Body of pancreas (tissue), 4 donors: ENCODE measurements around the gene CEP89. TPM values are rescaled to one million over a fixed set of nuclear protein-coding genes. Genes with fewer than 3 reads are reported as not detected.
"Not testable (repeated sequence)": the region's sequence is repeated elsewhere in the genome, so short reads cannot be mapped to it uniquely, and the experiment has no call there.

Experiments
- ATAC-seq: fragments of 150-250 bp; one replicate; pipeline ENCODE4 v1.9.1; 2016
- DNase-seq, 4 donors: peaks; one replicate each; pipeline ENCODE4 v3.0.0-alpha.2; 2019
- H3K27ac ChIP-seq, 4 donors: fragments of 200-600 bp; sonication (generic); 1 replicate in 3 of 4; 2 replicates in 1 of 4; pipeline versions ENCODE4 v1.5.1 to v1.6.1; 2016 to 2019; ENCODE audit warnings: mild to moderate bottlenecking in 1 of 4, mixed read lengths in 1 of 4, moderate library complexity in 1 of 4
- H3K27me3 ChIP-seq, 2 donors: fragments of 200-600 bp; sonication (generic); one replicate each; pipeline ENCODE4 v1.6.0; 2016; ENCODE audit warnings: mild to moderate bottlenecking in 1 of 2
- H3K36me3 ChIP-seq, 2 donors: fragments of 200-600 bp; sonication (generic); replicated peaks in 1 of 2; 2 replicates each; pipeline ENCODE4 v1.5.1; 2016; ENCODE audit warnings: low read depth in 2 of 2; ENCODE audit not compliant: insufficient read depth in 1 of 2
- H3K4me1 ChIP-seq: fragments of 200-600 bp; sonication (generic); one replicate; pipeline ENCODE4 v1.6.0; 2016
- H3K4me3 ChIP-seq, 2 donors: fragments of 200-600 bp; sonication (generic); 1 replicate in 1 of 2; 2 replicates in 1 of 2; pipeline ENCODE4 v1.5.1; 2016 to 2019
- H3K9me3 ChIP-seq, 3 donors: fragments of 200-600 bp; sonication (generic); 1 replicate in 2 of 3; 2 replicates in 1 of 3; pipeline ENCODE4 v1.5.1; 2016
- POLR2A ChIP-seq, 3 donors: fragments of 450-650 bp; IDR thresholded peaks; one replicate each; pipeline ENCODE4 v1.6.1; 2016; ENCODE audit warnings: antibody characterized with exemption in 3 of 3, mild to moderate bottlenecking in 2 of 3
- WGBS, 2 donors: methylation state at CpG; one replicate each; pipeline ENCODE4 v1.1.5; 2017; 5-methylcytosine and 5-hydroxymethylcytosine counted together
- intact Hi-C: fragments of 100-400 bp; cut with DNase I; formaldehyde crosslinking; loops from one replicate; pipeline ENCODE4 v1.15.1; 2023
- total RNA-seq, 2 donors: library from RNA; depleted of rRNA; stranded (reverse); fragments of >200 nt; gene quantifications; one replicate each; pipeline ENCODE4 v1.1.0, GENCODE V29; 2016
- TF ChIP-seq, protein P1 (sequence below), 7 experiments: fragments of 450-650 bp in 4 of 7; fragments of 200-600 bp in 3 of 7; sonication (generic) in 3 of 7; IDR thresholded peaks; one replicate each; pipeline ENCODE4 v1.5.1; 2016 to 2019; ENCODE audit warnings: antibody characterized with exemption in 7 of 7

CEP89 gene
- total RNA-seq, 2 donors from 2014 or later = 7.8 to 8.6 TPM

DNA sequence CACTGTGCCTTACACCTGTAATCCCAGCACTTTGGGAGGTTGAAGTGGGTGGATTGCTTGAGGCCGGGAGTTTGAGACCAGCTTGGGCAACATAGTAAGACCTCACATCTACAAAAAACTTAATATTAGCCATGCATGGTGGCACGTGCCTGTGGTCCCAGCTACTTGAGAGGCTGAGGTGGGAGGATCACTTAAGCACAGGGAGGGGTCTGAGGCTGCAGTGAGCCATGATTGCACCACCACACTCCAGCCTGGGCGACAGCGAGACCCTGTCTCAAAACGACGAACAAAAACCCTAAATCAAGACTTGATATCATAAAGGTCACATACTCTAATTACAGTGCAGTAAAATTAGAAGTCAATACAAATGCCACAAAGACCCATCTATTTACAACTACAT, 119.5 kb downstream of the CEP89 start:
- no peaks in the 10 kb centered on the region for H3K4me1 ChIP-seq

DNA sequence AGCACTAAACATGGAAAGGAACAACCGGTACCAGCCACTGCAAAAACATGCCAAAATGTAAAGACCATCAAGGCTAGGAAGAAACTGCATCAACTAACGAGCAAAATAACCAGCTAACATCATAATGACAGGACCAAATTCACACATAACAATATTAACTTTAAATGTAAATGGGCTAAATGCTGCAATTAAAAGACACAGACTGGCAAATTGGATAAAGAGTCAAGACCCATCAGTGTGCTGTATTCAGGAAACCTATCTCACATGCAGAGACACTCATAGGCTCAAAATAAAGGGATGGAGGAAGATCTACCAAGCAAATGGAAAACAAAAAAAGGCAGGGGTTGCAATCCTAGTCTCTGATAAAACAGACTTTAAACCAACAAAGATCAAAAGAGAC, 123.7 kb downstream of the CEP89 start:
- H3K4me3 ChIP-seq, H3K9me3 ChIP-seq, ATAC-seq, H3K36me3 ChIP-seq, DNase-seq, H3K27me3 ChIP-seq, H3K4me1 ChIP-seq, intact Hi-C loops, H3K27ac ChIP-seq: not testable (repeated sequence)
- WGBS, 2 donors = 60 to 80% methylated on average over 1 of the region's 2 CpGs

More for the DNA sequence above, 119.5 kb downstream of the CEP89 start:
- H3K36me3 ChIP-seq = no peaks in the 10 kb centered on the region
- no peak for DNase-seq
- H3K27ac ChIP-seq = no peak overlapping the region
- no peak for ATAC-seq
- H3K4me3 ChIP-seq = no peak overlapping the region
- 81 to 85% methylated on average over 6 of the region's 6 CpGs for WGBS, 2 donors
- H3K27me3 ChIP-seq = no peaks in the 10 kb centered on the region
- intact Hi-C loops = no loop called here
- no peaks in the 10 kb centered on the region for H3K9me3 ChIP-seq
- no peak for TF ChIP-seq POLR2A (IDR thresholded peaks at IDR 0.05)
- TF ChIP-seq, protein P1, sequence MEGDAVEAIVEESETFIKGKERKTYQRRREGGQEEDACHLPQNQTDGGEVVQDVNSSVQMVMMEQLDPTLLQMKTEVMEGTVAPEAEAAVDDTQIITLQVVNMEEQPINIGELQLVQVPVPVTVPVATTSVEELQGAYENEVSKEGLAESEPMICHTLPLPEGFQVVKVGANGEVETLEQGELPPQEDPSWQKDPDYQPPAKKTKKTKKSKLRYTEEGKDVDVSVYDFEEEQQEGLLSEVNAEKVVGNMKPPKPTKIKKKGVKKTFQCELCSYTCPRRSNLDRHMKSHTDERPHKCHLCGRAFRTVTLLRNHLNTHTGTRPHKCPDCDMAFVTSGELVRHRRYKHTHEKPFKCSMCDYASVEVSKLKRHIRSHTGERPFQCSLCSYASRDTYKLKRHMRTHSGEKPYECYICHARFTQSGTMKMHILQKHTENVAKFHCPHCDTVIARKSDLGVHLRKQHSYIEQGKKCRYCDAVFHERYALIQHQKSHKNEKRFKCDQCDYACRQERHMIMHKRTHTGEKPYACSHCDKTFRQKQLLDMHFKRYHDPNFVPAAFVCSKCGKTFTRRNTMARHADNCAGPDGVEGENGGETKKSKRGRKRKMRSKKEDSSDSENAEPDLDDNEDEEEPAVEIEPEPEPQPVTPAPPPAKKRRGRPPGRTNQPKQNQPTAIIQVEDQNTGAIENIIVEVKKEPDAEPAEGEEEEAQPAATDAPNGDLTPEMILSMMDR (IDR thresholded peaks at IDR 0.05) = no peak

DNA sequence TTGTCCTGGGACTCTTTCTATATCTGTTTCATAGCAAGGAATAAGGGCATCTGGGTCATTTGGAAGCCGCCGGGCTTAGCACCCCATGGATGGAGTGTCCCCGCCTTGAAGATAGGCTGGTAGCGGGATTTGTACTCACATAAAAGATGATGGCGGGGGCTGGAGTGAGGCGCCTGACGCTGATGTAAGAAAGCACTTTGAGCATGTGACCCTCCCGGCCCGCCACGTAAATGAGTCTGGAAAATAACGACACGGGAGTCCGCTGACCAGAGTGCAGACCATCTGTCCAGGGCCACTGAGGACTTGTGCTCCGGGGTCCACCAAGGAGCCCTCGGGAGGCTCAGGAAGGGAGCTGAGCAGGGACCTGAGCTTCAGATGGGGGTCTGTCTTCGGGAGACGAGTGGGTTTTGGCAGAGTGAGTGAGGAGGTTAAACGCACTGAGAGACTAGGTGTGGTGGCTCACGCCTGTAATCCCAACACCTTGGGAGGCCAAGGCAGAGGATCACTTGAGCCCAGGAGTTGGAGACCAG, 128.0 kb downstream of the CEP89 start:
- no peak for TF ChIP-seq POLR2A (IDR thresholded peaks at IDR 0.05)
- TF ChIP-seq, protein P1 (IDR thresholded peaks at IDR 0.05) = no peak
- intact Hi-C loops = no loop called here
- no peaks in the 10 kb centered on the region for H3K9me3 ChIP-seq
- H3K27ac ChIP-seq = no peak overlapping the region
- no peak for ATAC-seq
- H3K36me3 ChIP-seq = no peaks in the 10 kb centered on the region
- WGBS, 2 donors = 92 to 94% methylated on average over 17 to 19 of the region's 19 CpGs
- no peak overlapping the region for H3K4me3 ChIP-seq
- no peaks in the 10 kb centered on the region for H3K4me1 ChIP-seq
- no peak for DNase-seq
- no peaks in the 10 kb centered on the region for H3K27me3 ChIP-seq

GRCh38 chr19:32842061-32842460, 129.7 kb downstream of the CEP89 start:
- Histone ChIP-seq H3K4me3 (no peak overlapping the region), H3K27ac (no peak overlapping the region), H3K27me3 (no peaks in the 10 kb centered on the region), H3K36me3 (no peaks in the 10 kb centered on the region), H3K9me3 (no peaks in the 10 kb centered on the region), H3K4me1 (no peaks in the 10 kb centered on the region)
- DNase-seq = no peak
- intact Hi-C loops = no loop called here
- 66 to 74% methylated on average over 8 of the region's 8 CpGs for WGBS, 2 donors
- no peak for TF ChIP-seq POLR2A (IDR thresholded peaks at IDR 0.05)
- TF ChIP-seq, protein P1 (IDR thresholded peaks at IDR 0.05) = no peak
- no peak for ATAC-seq

GRCh38 chr19:32837531-32837930, 134.2 kb downstream of the CEP89 start:
- intact Hi-C loops = no loop called here
- Histone ChIP-seq H3K27me3 (no peaks in the 10 kb centered on the region), H3K27ac (no peak overlapping the region), H3K4me3 (no peak overlapping the region), H3K36me3 (no peaks in the 10 kb centered on the region), H3K4me1 (no peaks in the 10 kb centered on the region), H3K9me3 (no peaks in the 10 kb centered on the region)
- TF ChIP-seq POLR2A (IDR thresholded peaks at IDR 0.05) = no peak
- TF ChIP-seq, protein P1 (IDR thresholded peaks at IDR 0.05) = no peak
- 57 to 72% methylated on average over 7 of the region's 7 CpGs for WGBS, 2 donors
- DNase-seq (no peak), ATAC-seq (no peak)

GRCh38 chr19:32833388-32833787, 138.4 kb downstream of the CEP89 start:
- H3K4me3 ChIP-seq, H3K27ac ChIP-seq, DNase-seq, H3K4me1 ChIP-seq, ATAC-seq, H3K36me3 ChIP-seq, H3K9me3 ChIP-seq, H3K27me3 ChIP-seq, intact Hi-C loops: not testable (repeated sequence)
- WGBS, 2 donors = 87 to 89% methylated on average over 7 of the region's 7 CpGs

- H3K9me3 ChIP-seq, H3K27me3 ChIP-seq, H3K4me3 ChIP-seq, DNase-seq, H3K36me3 ChIP-seq, H3K4me1 ChIP-seq, intact Hi-C loops, H3K27ac ChIP-seq, ATAC-seq: not testable (repeated sequence)
- 85 to 97% methylated on average over 7 of the region's 7 CpGs for WGBS, 2 donors
Measured at GRCh38 chr19:32832825-32833224, 138.9 kb downstream of the CEP89 start.

GRCh38 chr19:32832094-32832493, 139.7 kb downstream of the CEP89 start:
- H3K36me3 ChIP-seq, H3K4me1 ChIP-seq, intact Hi-C loops, H3K9me3 ChIP-seq, DNase-seq, H3K27ac ChIP-seq, ATAC-seq, H3K27me3 ChIP-seq, H3K4me3 ChIP-seq: not testable (repeated sequence)
- 84 to 88% methylated on average over 11 to 12 of the region's 12 CpGs for WGBS, 2 donors
